Neural progenitor cell (in vitro differentiated cells): ENCODE results near the gene ROR2.

ENCODE experiments used
- EZH2 ChIP-seq: fragments of 200-600 bp; sonication (generic); IDR thresholded peaks from 2 replicates; pipeline ENCODE4 v1.6.1; 2017; ENCODE audit warnings: antibody characterized with exemption, mild to moderate bottlenecking, moderate library complexity
- EZH2phosphoT487 ChIP-seq: fragments of 200-600 bp; sonication (generic); IDR thresholded peaks from 2 replicates; pipeline ENCODE4 v1.6.1; 2017; ENCODE audit warnings: antibody characterized with exemption
- TF ChIP-seq, protein P1 (sequence below): fragments of 200-600 bp; sonication (generic); IDR thresholded peaks from 2 replicates; pipeline ENCODE4 v1.5.1; 2017; ENCODE audit warnings: antibody characterized with exemption, mild to moderate bottlenecking

DNA sequence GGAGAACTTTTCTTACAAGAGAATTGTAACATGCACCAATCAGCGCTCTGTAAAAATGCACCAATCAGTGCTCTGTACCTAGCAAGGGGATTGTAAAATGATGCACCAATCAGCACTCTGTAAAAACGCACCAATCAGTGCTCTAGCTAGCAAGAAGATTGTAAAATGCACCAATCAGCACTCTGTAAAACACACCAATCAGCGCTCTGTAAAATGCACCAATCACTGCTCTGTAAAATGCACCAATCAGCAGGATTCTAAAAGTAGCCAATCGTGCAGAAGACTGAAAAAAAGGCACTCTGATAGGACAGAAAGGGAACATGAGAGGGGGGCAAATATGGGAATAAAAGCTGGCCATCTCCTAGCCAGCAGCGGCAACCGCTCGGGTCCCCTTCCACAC is 233.2 kb downstream of the ROR2 start:
- TF ChIP-seq, protein P1, sequence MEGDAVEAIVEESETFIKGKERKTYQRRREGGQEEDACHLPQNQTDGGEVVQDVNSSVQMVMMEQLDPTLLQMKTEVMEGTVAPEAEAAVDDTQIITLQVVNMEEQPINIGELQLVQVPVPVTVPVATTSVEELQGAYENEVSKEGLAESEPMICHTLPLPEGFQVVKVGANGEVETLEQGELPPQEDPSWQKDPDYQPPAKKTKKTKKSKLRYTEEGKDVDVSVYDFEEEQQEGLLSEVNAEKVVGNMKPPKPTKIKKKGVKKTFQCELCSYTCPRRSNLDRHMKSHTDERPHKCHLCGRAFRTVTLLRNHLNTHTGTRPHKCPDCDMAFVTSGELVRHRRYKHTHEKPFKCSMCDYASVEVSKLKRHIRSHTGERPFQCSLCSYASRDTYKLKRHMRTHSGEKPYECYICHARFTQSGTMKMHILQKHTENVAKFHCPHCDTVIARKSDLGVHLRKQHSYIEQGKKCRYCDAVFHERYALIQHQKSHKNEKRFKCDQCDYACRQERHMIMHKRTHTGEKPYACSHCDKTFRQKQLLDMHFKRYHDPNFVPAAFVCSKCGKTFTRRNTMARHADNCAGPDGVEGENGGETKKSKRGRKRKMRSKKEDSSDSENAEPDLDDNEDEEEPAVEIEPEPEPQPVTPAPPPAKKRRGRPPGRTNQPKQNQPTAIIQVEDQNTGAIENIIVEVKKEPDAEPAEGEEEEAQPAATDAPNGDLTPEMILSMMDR, result no peak
- TF ChIP-seq EZH2, result no peak
- TF ChIP-seq EZH2phosphoT487, result no peak
